NOMO-1 treated with DMSO at 0.1 percent for 48 hours (cell line): ENCODE results near the gene ZNF622.
"Not testable (repeated sequence)": the region's sequence is repeated elsewhere in the genome, so short reads cannot be mapped to it uniquely, and the experiment has no call there.

Source experiments
- DNase-seq: peaks from one replicate; lab custom pipeline; 2025; ENCODE audit not compliant: unreplicated experiment; lab: John Stamatoyannopoulos, UW

The ZNF622 gene

GRCh38 chr5:16480821-16481538, 15.4 kb upstream of the ZNF622 start:
- DNase-seq: no peak

- DNase-seq: no peak
Measured at GRCh38 chr5:16480144-16480543, 14.5 kb upstream of the ZNF622 start.

- DNase-seq: no peak
Measured at GRCh38 chr5:16477541-16477940, 11.9 kb upstream of the ZNF622 start.

GRCh38 chr5:16476417-16476816, 10.8 kb upstream of the ZNF622 start:
- not testable (repeated sequence) for DNase-seq

- DNase-seq: no peak
Measured at GRCh38 chr5:16471387-16471786, 5.8 kb upstream of the ZNF622 start.

- DNase-seq: peak; percentile 55
Measured at GRCh38 chr5:16467363-16468219, 2.0 kb upstream of the ZNF622 start.

- peak; percentile 61 for DNase-seq
Measured at GRCh38 chr5:16464664-16465543, 696 bp downstream of the ZNF622 start.

GRCh38 chr5:16464231-16464630, 1.4 kb downstream of the ZNF622 start:
- no peak for DNase-seq

- DNase-seq: no peak
Measured at GRCh38 chr5:16461782-16462181, 3.8 kb downstream of the ZNF622 start.

GRCh38 chr5:16461026-16461425, 4.6 kb downstream of the ZNF622 start:
- no peak for DNase-seq

- DNase-seq: no peak
Measured at GRCh38 chr5:16459451-16459850, 6.1 kb downstream of the ZNF622 start.

- no peak for DNase-seq
Measured at GRCh38 chr5:16457853-16458252, 7.7 kb downstream of the ZNF622 start.

GRCh38 chr5:16457451-16457850, 8.1 kb downstream of the ZNF622 start:
- DNase-seq: no peak

- DNase-seq: peak; percentile 83
Measured at GRCh38 chr5:16456103-16456832, 9.3 kb downstream of the ZNF622 start.

- DNase-seq: peak; percentile 81
Measured at GRCh38 chr5:16455668-16456067, 9.9 kb downstream of the ZNF622 start.

GRCh38 chr5:16454686-16455085, 10.9 kb downstream of the ZNF622 start:
- DNase-seq: no peak

GRCh38 chr5:16453609-16454008, 12.0 kb downstream of the ZNF622 start:
- no peak for DNase-seq

GRCh38 chr5:16450163-16450562, 15.4 kb downstream of the ZNF622 start:
- DNase-seq: no peak

GRCh38 chr5:16446993-16447392, 18.6 kb downstream of the ZNF622 start:
- no peak for DNase-seq

- no peak for DNase-seq
Measured at GRCh38 chr5:16437977-16438376, 27.6 kb downstream of the ZNF622 start.
